ENCODE results near the gene NDOR1.

The NDOR1 gene

DNA sequence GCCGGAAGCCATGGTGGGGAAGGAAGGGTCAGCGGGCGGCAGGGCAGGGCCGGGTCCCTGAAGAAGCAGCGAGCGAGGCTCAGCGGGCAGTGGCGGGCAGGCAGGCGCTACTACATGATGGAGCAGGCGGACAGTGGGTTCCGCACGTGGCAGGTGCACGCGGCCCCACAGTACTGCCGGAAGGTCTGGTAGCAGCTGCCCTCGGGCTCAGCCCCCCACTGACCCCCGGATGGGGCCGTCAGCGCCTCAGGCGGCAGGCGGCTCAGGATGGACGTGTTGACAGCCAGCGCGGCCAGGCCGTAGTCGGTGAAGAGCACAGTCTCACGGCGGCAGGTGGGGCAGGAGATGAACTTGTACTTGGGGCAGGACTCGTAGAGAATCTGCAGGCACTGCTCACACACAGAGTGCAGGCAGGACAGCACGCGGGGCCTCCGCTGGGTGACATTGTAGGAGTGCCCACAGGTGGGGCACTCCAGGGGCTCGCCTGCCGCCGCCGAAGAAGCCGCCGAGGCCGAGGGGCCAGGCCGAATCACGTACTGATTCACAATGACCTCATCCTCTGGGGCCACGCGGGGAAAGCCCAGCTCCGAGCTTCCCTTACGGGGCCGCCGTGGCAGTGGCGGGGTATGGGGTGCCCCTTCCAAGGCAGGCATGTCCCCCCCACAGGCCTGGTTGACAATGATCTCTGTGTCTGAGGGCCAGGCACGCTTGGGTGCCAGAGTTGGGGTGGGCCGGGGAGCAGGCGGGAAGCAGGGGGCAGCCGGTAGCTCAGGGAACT lies 15.0 kb downstream of the NDOR1 start:
- Histone ChIP-seq H3K4me1 (peaks cover 47 to 80% (median 59%) of the 10 kb centered on the region in 10 experiments), H3K27ac (no peak overlapping the region), H3K9ac (peak overlapping the region in 2 of 11 experiments; percentile 9 to 22; a peak in 1 of 22 replicates), H4K20me1 (peaks cover 0 to 42% (median 11%) of the 10 kb centered on the region in 11 experiments; a peak in 10 of 22 replicates), H3K36me3 (peaks cover 9 to 36% (median 23%) of the 10 kb centered on the region in 11 experiments; a peak in 18 of 22 replicates), H3K27me3 (no peaks in the 10 kb centered on the region), H3K4me3 (no peak overlapping the region), H3K9me3 (replicated peaks in 1 of 11) (no peaks in the 10 kb centered on the region), H3K4me2 (peak overlapping the region in 3 of 11 experiments; percentile 6 to 85 (median 12); a peak in 4 of 22 replicates)
- TF ChIP-seq Cebpa-rat (IDR thresholded peaks at IDR 0.05): no peak

- Histone ChIP-seq H3K27me3 (no peaks in the 10 kb centered on the region), H3K36me3 (peaks cover 3 to 30% (median 17%) of the 10 kb centered on the region in 11 experiments; a peak in 12 of 22 replicates), H3K4me3 (peak overlapping the region in 4 of 10 experiments; percentile 69 to 79 (median 74); a peak in 6 of 20 replicates), H3K4me2 (peak overlapping the region in 9 of 11 experiments; percentile 99 to 100 (median 100); a peak in 13 of 22 replicates), H3K9ac (peak overlapping the region in 3 of 11 experiments; percentile 83 to 91 (median 85); a peak in 5 of 22 replicates), H4K20me1 (peaks cover 0 to 40% (median 7%) of the 10 kb centered on the region in 11 experiments; a peak in 9 of 22 replicates), H3K9me3 (replicated peaks in 1 of 11) (no peaks in the 10 kb centered on the region), H3K27ac (no peak overlapping the region), H3K4me1 (peaks cover 49 to 83% (median 61%) of the 10 kb centered on the region in 10 experiments)
- TF ChIP-seq Cebpa-rat (IDR thresholded peaks at IDR 0.05): no peak
Measured at GRCh38 chr9:137221095-137221505, 15.6 kb downstream of the NDOR1 start.

DNA sequence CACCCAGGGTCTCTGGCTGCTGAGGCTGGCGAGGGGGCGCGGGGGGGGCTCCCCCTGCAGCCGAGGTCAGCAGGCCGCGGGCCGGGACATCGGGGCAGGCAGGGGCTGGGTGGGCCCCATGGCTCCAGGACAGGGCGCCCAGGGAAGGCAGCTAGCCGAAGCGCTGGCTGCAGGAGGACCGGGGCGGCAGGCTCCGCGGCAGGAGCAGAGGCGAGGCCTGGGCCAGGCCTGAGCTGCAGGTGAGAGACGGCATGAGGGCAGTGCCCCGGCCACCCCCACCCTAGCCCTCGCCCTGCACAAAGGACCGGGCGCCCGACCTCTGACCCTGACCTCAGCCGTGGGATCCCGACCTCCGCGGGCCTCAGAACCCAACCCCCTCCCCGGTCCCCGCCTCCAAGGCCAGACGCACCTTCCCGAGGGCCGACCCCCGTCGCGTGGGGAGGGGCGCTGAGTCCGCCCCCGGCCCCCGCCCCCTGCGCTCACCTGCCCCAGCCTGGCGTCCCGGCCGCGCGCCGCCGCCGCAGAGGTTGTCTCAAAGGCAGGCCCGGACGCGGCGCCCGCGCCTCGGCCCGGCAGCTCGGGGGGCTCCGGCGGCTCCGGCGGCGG lies 16.1 kb downstream of the NDOR1 start:
- no peak for TF ChIP-seq Cebpa-rat (IDR thresholded peaks at IDR 0.05)
- Histone ChIP-seq H4K20me1 (peaks cover 0 to 35% (median 7%) of the 10 kb centered on the region in 11 experiments; a peak in 9 of 22 replicates), H3K36me3 (peaks cover 0 to 25% (median 12%) of the 10 kb centered on the region in 11 experiments; a peak in 6 of 22 replicates), H3K4me3 (peak overlapping the region; percentile 64 to 79 (median 72)), H3K9me3 (replicated peaks in 1 of 11) (no peaks in the 10 kb centered on the region), H3K9ac (peak overlapping the region; percentile 67 to 94 (median 88)), H3K27me3 (no peaks in the 10 kb centered on the region), H3K4me2 (peak overlapping the region; percentile 99 to 100 (median 100)), H3K27ac (peak overlapping the region; percentile 37 to 75 (median 68); a peak in 19 of 22 replicates), H3K4me1 (peaks cover 44 to 82% (median 57%) of the 10 kb centered on the region in 10 experiments)

DNA sequence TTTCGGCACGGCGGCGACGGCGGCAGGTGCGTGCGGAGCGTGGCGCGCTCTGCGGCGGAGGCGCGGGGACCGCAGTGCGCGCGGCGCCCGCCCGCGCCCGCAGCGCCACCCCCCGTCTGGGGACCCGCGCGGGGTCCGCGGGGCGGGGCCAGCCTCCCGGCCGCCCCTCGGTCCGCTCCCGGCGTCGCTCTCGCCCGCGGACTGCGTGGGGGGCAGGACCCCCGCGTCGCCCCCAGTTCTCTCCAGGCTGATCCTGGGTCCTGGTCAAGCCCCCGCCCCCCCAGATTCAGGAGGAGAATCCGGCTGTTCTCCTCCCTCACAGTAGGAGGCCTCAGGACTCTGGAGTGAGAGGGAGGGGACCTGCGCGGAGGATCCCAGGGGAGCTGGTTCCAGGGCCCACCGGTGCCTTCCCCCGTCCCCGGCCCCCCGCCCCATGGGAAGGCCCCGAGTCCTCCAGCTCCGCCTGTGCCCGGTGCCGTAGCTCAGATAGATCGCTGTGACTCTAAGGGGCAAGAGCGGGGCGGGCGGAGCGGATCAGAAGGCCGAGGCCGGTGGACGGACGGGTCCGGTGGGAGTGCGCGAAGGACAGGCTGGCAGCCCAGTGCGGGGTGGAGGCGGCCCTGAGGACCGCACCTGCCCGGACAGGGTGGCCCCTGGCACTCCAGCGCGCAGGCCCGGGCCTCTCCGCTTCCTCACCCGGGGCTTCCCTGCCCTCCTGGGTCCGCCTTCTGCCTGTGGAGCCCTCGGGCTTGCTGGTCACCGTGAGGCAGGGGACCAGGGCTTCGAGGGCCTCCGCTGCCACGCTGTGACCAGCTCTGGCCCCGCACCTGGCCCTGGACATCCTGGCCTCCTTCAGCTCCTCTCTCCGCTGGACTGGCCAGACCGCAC lies 16.9 kb downstream of the NDOR1 start, which contains the start of gene RNF208:
Gene RNF208 (minus strand): TSS at position 51 of the 888 bp plus-strand sequence. CDS start 1,028 bp downstream, outside the sequence.
- Histone ChIP-seq H3K36me3 (peaks cover 0 to 21% (median 8%) of the 10 kb centered on the region in 11 experiments; a peak in 6 of 22 replicates), H3K27me3 (no peaks in the 10 kb centered on the region), H3K9ac (peak within 1 kb of the TSS; percentile 67 to 94 (median 88)), H3K9me3 (replicated peaks in 1 of 11) (no peaks in the 10 kb centered on the region), H4K20me1 (peaks cover 0 to 27% (median 7%) of the 10 kb centered on the region in 11 experiments; a peak in 9 of 22 replicates), H3K4me1 (peaks cover 36 to 82% (median 54%) of the 10 kb centered on the region in 10 experiments), H3K27ac (peak within 1 kb of the TSS; percentile 55 to 75 (median 71)), H3K4me2 (peak within 1 kb of the TSS; percentile 99 to 100 (median 100)), H3K4me3 (peak within 1 kb of the TSS; percentile 64 to 79 (median 72))
- no peak for TF ChIP-seq Cebpa-rat (IDR thresholded peaks at IDR 0.05)

- H3K9ac ChIP-seq: peak overlapping the region; percentile 85 to 94 (median 91)
- no peak for TF ChIP-seq Cebpa-rat (IDR thresholded peaks at IDR 0.05)
- peaks cover 0 to 18% (median 4%) of the 10 kb centered on the region in 11 experiments; a peak in 6 of 22 replicates for H4K20me1 ChIP-seq
- H3K4me1 ChIP-seq: peaks cover 30 to 73% (median 49%) of the 10 kb centered on the region in 10 experiments
- no peaks in the 10 kb centered on the region for H3K9me3 ChIP-seq (replicated peaks in 1 of 11)
- peak overlapping the region; percentile 99 to 100 (median 100) for H3K4me2 ChIP-seq
- no peaks in the 10 kb centered on the region for H3K27me3 ChIP-seq
- H3K4me3 ChIP-seq: peak overlapping the region; percentile 70 to 87 (median 76)
- peak overlapping the region; percentile 73 to 91 (median 87) for H3K27ac ChIP-seq
- H3K36me3 ChIP-seq: peaks cover 0 to 12% (median 4%) of the 10 kb centered on the region in 11 experiments; a peak in 6 of 22 replicates
Measured at GRCh38 chr9:137223078-137223970, 17.8 kb downstream of the NDOR1 start.

GRCh38 chr9:137224830-137225694 lies 19.6 kb downstream of the NDOR1 start, which contains the start of gene CYSRT1:
Gene CYSRT1, plus strand, starts transcription at chr9:137225174. Its CDS starts 448 bp downstream, at chr9:137225622.
- Histone ChIP-seq H3K36me3 (peaks cover 0 to 4% (median 0%) of the 10 kb centered on the region in 11 experiments; a peak in 1 of 22 replicates), H3K27ac (peak within 1 kb of the TSS; percentile 73 to 91 (median 87); a peak in 21 of 22 replicates), H3K4me2 (peak within 1 kb of the TSS; percentile 93 to 99 (median 97)), H3K9me3 (replicated peaks in 1 of 11) (no peaks in the 10 kb centered on the region), H3K4me1 (peaks cover 38 to 72% (median 62%) of the 10 kb centered on the region in 10 experiments), H4K20me1 (peaks cover 0 to 3% (median 0%) of the 10 kb centered on the region in 11 experiments; a peak in 3 of 22 replicates), H3K9ac (peak within 1 kb of the TSS; percentile 85 to 94 (median 91)), H3K27me3 (no peaks in the 10 kb centered on the region), H3K4me3 (peak within 1 kb of the TSS; percentile 67 to 87 (median 74))
- no peak for TF ChIP-seq Cebpa-rat (IDR thresholded peaks at IDR 0.05)
